GM19193 (cell line): ENCODE measurements around the gene PDLIM1.

ENCODE experiments used
- POLR2A ChIP-seq: IDR thresholded peaks from 4 replicates; pipeline ENCODE4 v1.6.1; 2011; ENCODE audit not compliant: insufficient read depth, insufficient read length; ENCODE audit errors: extremely low read depth

Gene PDLIM1

DNA sequence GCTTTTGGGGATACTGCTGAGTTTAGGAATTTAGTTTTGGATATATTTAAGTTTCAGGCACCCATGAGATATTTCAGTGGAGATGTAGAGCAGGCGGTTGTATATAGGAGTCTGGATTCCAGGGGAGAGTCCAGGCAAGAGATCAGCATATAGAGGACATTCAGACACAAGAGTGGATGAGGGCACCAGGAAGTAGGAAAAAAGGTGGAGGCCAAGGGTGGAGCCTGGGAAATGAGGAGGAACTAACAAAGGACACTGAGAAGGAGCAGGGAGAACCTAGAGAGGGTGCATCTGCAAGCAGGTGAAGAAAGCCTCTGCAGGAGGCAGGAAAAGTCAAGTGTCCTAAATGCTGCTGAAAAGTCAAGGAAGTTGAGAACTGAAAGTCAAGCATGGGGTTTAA lies 13.1 kb upstream of the PDLIM1 start:
- TF ChIP-seq POLR2A: no peak

DNA sequence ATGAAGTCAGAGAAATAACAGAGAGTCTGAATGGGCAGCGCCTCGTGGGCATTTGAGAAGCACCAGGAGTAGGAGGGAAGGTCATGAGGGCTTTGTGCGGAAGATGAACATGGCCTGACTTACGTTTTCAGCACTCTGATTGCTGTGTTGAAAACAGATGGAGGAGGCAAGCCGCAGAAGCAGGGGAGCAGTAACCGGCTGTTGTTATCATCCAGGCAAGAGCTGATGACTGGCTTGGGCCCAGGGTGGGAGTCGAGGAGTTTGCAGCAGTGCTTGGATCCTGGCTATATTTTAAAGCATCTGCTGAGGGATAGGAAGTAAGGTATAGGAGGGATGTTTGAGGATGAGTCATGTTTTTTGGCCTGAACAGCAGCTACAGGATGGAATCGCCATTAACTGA lies 12.7 kb upstream of the PDLIM1 start:
- no peak for TF ChIP-seq POLR2A

DNA sequence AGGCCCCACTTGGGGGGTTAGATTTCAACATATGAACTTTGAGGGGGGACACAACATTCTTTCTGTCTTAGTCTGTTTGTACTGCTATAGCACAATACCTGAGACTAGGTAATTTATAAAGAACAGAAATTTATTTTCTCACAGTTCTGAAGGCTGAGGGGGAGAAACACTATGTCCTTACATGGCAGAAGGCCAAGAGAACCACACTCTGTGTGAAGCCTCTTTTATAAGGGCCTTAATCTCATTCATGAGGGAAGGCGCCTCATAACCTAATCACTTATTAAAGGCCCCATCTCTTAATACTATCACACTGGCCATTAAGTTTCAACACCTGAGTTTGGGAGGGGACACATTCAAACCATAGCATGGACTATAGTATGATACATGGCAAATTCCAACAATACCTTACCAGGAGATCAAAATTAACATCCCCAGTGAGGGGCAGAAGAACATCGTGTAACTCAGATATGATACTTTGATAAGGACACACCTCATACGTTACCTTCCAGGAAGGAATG lies 9.3 kb upstream of the PDLIM1 start:
- no peak for TF ChIP-seq POLR2A

DNA sequence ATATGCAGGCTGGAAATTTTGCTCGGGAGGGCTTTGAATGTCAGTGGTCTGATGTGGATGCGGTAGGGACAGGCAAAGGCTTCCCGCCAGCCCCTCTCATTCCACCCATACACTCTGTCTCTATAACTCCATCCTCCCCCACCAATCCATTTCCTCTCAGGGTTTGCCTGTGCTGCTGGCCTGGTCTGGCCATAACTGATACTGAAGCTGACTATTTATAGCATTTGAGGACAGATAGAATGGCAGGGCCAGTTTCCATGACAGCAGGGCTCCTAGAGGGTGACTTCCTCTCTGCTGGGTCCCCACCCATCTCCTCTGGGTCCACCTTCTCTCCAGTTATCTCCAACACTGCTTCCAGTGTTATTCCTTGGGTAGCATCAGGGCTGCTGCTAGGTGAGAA lies 6.6 kb upstream of the PDLIM1 start:
- peak; percentile 25 for TF ChIP-seq POLR2A

DNA sequence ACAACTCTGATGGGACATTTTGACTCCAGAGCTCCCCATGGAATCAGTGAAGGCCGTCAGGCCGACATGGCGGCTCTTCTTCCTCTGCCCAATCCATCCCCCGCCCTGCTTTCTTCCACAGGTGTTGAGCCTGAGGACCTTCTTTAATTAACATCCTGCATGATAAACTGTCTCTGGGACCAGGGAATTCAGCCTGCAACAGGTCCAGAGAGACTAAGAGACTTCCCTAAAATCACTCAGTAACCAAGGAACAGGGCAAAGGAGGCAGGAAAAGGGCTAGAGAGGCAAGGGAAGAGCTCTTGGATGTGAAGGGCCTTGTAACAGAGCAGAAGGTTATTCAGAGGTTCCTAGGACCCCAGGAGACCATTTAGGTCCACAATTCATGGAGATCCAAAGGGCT lies 6.0 kb upstream of the PDLIM1 start:
- TF ChIP-seq POLR2A: no peak

DNA sequence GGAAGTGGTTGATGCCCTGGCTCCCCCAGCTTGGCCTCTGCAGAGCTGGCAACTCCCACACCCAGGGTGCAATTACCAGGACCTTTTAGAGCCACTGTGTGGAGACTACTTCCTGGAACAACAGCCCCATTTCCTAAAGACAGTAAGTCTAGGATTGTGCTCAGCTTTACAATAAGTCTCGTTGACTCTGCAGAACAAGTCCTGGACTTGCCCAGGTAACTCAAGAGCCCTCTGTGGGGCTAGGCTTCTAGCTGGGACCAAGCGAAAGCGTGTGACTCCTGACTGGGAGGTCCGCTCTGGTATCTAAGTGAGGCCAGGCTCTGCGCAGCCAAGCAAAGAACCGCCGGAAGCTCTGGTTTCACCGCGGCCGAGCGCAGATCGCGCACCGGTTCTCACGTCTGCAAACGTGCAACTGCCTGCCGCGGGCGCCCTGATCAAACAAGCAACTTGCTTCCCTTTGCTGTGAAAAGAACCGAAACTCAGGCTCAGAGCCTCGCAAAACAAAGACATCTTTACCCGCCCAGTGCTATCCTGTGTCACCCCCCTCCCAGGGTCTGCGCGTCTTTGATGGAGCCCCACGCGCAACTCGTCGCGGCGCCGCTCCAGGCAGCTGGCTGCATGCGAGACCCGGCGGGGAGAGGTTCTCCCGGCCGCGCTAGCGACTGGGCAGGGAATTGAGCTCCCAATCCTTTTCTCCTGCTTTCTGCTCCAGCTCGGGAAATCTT lies 4.4 kb upstream of the PDLIM1 start:
- TF ChIP-seq POLR2A: peak; percentile 84

DNA sequence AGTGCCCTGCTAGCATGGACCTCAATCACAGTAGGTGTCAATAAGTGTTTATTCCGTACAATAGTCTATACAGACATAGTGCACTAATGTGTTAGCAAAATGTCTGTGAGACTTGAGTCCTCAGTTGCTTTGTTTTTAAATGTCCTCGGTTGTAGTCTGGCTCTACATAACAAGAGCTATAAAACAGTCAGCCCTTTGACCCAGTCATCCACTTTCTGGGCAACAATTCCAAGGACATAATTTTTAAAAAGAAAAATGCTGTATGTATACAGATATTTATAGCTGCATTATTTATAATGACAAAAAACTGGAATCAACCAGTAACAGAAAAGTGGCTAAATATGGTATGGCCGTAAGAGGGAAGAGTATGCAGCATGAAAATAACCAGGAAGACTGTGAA lies 2.8 kb upstream of the PDLIM1 start:
- TF ChIP-seq POLR2A: no peak

DNA sequence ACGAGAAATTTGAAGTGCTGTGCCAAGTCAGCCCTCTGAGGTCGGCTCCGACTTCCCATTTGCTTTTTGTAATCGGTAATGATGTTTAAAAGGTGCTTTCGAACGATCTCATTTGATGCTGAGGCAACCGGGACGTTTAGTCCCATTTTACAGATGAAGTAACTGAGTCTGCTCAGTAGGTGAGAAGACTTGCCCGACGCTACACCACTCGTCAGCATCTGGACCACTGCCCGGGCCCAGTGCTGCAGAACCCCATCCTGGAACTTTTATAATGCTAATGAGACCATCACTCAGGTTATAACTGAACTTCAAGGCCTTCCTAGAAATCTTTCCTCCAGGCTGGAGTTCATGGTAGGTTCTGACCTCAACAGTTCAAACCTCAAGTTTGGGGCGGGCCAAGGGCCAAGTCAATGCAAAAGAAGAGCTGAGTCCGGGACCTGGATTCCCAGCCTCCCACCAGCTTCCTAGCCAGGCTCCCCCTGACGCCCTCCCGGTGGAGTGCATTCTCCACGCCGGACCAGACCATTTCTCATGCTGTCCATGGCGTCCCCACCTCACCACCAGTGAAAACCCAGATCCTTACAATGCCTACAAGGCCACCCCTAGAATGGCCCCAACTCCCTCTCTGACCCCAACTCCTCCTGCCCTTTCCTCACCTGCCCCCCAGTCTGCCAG lies 699 bp upstream of the PDLIM1 start:
- TF ChIP-seq POLR2A: no peak

DNA sequence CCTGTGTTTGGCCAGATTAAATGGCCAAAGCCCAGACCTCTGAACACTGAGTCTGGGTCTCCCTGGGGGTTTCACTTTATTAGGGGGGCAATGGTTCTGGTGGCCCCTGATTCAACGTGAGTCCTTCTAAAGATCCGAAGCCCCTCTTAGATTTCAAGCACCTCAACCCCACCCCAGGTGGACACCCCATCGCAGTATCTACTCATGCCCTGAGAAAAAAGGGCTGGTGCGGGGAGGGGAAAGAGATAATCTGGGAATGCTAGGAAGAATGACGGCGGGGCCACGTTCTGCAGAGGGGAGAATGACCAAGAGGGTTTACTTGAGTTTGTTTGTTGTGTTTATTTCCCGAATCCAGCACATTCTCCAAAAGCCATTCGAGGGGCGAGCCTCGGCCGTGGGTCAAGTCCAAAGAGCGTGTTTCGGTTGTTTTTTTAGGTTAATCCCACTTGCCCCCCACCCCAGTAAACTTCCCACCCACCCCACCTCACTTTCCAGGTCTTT lies 832 bp downstream of the PDLIM1 start:
- no peak for TF ChIP-seq POLR2A

DNA sequence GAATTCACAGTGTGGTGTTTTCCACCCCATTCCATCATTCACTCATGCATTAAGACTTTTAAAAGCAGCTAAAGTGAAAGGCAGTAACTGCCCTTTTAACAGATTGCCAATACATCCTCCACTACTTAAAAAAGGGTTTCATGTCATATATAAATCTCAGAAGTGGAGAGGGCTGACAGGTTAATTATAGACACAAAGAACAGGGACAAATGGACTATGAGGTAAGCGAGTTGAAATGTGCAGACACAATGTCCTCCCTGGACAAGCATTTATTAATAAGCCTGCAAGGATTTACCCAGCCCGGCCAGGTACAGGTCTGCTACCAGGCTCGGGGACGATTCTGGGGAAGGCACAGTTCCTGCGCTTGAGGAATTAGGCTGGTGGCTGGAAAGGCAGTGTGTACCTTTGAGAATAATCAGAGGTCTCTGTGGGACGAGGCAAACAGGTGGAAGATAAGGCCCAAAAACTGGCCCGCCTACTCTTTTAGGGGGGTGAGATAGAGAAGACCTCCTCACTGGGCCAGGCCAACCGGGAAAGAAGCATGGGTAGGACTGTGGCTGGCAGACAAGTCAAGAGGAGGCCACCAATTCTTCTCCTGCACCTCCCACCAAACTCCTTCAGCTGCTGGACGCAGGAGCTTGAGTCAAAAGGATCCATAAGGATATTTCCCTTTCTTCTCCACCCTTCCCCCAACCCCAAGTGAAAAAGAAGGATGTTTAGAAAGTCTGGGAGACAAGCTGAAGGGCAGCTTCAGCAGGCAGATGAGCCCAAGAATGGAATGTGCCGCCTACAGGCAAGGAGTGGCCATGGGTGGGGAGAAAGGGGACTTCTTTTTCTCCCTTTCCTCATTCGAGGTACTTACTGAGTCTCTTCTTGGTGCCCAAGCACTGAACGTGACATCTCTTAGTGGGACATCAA lies 1.5 kb downstream of the PDLIM1 start:
- TF ChIP-seq POLR2A: no peak

DNA sequence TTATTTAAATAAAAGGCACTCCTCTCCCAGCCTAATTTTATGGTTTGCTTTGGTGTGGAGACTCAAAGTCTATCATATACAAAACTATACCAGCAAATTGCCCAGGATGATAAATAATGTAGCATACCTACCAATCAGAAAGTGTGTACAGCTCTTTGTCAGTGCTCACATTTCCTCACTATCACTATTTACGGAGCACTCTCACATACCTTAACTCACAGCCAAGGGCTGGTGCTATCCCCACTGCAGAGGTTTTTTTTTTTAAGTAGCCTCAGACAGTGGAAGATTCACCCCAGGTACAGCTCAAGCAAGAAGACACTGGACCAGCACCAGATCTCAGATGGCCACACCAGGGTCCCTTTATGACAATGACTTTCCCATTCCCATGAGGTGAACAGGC lies 2.5 kb downstream of the PDLIM1 start:
- TF ChIP-seq POLR2A: no peak

DNA sequence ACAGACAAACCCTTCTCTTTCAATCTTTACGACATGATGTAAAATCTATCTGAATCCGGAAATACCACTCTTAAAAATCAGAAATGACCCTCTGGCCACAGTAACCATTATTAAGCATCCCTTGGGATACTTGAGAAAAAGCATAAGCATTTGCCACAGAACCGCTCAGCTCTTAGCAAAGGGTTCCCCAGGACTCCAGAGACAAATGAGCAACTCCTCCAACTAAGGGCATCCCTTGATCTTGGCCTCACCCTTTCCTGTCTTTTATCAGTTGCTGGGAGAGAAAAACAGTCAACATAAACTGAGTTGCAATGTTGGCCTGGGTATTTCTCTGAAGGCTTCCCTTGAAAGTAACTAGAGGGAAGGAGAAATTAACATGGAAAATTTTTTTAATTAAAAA lies 3.5 kb downstream of the PDLIM1 start:
- TF ChIP-seq POLR2A: no peak

DNA sequence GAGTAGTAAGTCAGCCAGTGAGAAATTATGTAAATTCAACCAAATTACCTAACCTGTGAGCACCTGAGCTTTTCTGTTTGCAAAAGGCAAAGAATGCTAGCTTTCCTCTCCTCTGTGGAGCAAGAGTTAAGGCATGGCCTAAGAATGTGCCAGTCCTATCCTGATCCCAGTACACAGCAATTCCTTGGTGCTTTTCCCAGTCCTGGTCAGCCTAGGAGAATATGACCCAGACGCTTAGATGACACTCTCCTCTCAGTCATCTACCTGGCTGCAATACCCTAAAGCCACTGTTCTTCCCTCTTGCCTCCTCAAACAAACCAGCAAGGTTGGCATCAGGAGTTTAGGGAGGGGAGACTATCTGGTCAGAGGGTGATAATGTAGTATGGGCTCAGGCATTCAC lies 4.1 kb downstream of the PDLIM1 start:
- no peak for TF ChIP-seq POLR2A

DNA sequence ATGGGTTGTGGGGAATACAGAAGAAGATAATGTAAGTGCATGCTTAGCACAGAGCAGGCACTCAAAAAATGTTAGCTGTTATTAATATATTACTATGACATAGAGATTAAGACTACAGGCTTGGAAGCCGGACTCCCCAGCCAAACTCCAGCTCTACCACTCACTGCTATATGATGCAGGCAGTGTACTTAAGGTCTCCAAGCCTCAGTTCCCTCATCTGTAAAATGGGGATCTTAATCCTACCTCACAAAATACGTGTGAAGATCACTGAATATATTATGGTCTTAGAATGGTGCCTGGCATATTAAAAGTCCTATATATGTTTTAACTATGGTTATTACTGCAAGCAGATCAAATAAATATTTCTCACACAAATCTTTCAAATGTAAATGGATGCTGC lies 5.2 kb downstream of the PDLIM1 start:
- TF ChIP-seq POLR2A: no peak

DNA sequence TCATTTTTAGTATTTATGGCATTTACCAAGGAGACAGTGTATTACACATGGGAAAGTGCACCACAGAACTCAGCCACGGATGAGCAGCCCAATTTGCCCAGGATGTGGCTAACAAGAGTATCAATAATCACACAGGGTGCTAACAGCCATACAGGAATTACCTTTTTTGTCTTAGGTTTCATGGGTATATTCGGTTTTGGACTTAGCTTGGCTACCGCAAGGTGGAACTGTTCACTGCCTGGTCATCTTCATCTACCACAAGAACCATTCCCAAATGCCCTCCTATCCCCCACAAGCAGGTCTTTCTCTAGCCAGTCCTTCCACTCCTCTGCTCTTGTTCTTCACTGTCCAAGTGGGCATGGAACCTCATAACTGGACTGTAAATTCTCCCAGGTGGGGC lies 6.0 kb downstream of the PDLIM1 start:
- TF ChIP-seq POLR2A: no peak
